Activated CD8-positive, alpha-beta T cell treated with anti-CD3 and anti-CD28 coated beads for 36 hours (primary cell): ENCODE data around the gene STK17A. TPM values are rescaled to one million over a fixed set of nuclear protein-coding genes. Genes with fewer than 3 reads are reported as not detected.

Experiments
- ATAC-seq: fragments of 200-7000 bp; cut with Tn5 transposase; one replicate; pipeline ENCODE4 v1.10.0; 2021; ENCODE audit warnings: mild to moderate bottlenecking, moderate library complexity
- CTCF ChIA-PET: fragments of 350-600 bp; sonication (Branson Sonifier 250); formaldehyde crosslinking; loops from one replicate; lab custom pipeline; 2021; ENCODE audit warnings: antibody characterized with exemption; lab: Charles Lee
- POLR2A ChIA-PET: fragments of 350-600 bp; sonication (Branson Sonifier 250); formaldehyde crosslinking; loops from one replicate; lab custom pipeline; 2021; ENCODE audit warnings: antibody characterized with exemption; lab: Charles Lee
- DNase-seq: peaks from one replicate; pipeline ENCODE4 v3.0.0-alpha.2; 2020
- H3K27ac Mint-ChIP-seq: one replicate; pipeline ENCODE4 v1.8.0; 2021; ENCODE audit warnings: mild to moderate bottlenecking, mixed read lengths
- H3K27me3 Mint-ChIP-seq: one replicate; pipeline ENCODE4 v1.8.0; 2021; ENCODE audit warnings: mixed read lengths
- H3K36me3 Mint-ChIP-seq: one replicate; pipeline ENCODE4 v1.8.0; 2021; ENCODE audit warnings: low read depth, mixed read lengths
- H3K4me1 Mint-ChIP-seq: one replicate; pipeline ENCODE4 v1.8.0; 2021; ENCODE audit warnings: low read depth, mixed read lengths
- H3K4me3 Mint-ChIP-seq: one replicate; pipeline ENCODE4 v1.8.0; 2021; ENCODE audit warnings: mild to moderate bottlenecking, moderate library complexity, mixed read lengths
- H3K9me3 Mint-ChIP-seq: one replicate; pipeline ENCODE4 v1.8.0; 2021; ENCODE audit warnings: mixed read lengths
- CTCF ChIP-seq: fragments of 200-600 bp; IDR thresholded peaks from one replicate; pipeline ENCODE4 v1.8.0; 2022; ENCODE audit warnings: antibody characterized with exemption, mild to moderate bottlenecking
- intact Hi-C: fragments of 100-400 bp; cut with micrococcal nuclease; formaldehyde crosslinking; loops from one replicate; pipeline ENCODE4 v1.10.0; 2022
- total RNA-seq, 2 experiments: library from RNA; stranded (reverse); gene quantifications; one replicate each; pipeline ENCODE4 v1.2.3, GENCODE V29; 2021

The STK17A gene
- total RNA-seq, 2 experiments from 2014 or later = 42.4 to 46.1 TPM

GRCh38 chr7:43646603-43647338 lies 63.9 kb downstream of the STK17A start:
- Mint-ChIP-seq H3K27ac (peak overlapping the region; percentile 99), H3K27me3 (no peaks in the 10 kb centered on the region), H3K36me3 (peaks cover 61% of the 10 kb centered on the region), H3K4me3 (peak overlapping the region; percentile 57), H3K9me3 (no peaks in the 10 kb centered on the region), H3K4me1 (peaks cover 93% of the 10 kb centered on the region)
- no peak for TF ChIP-seq CTCF
- ChIA-PET CTCF (interaction anchor here (1.0 to 11.5 kb wide), 5 partner anchors 16 to 192 kb away, joined by 3 to 173 read pairs (median 11); partner anchors contain the start of gene STK17A), POLR2A (interaction anchor here (0.7 to 11.0 kb wide), 7 partner anchors 9 to 62 kb away, joined by 3 to 159 read pairs (median 4); partner anchors contain the start of gene STK17A)
- DNase-seq = no peak
- ATAC-seq = no peak
- intact Hi-C loops = loop anchor here (5.0 kb wide), 2 partner anchors 34 to 51 kb away; no protein-coding TSS in a partner anchor

- DNase-seq (no peak), ATAC-seq (no peak)
- peaks cover 62% of the 10 kb centered on the region for H3K36me3 Mint-ChIP-seq
- no peak for TF ChIP-seq CTCF
- ChIA-PET CTCF (interaction anchor here (1.0 to 11.5 kb wide), 7 partner anchors 14 to 74 kb away, joined by 3 to 173 read pairs (median 11); partner anchors contain the start of gene STK17A), POLR2A (interaction anchor here (0.6 to 11.0 kb wide), 9 partner anchors 8 to 185 kb away, joined by 3 to 159 read pairs (median 7); partner anchors contain the start of gene STK17A)
- H3K9me3 Mint-ChIP-seq = no peaks in the 10 kb centered on the region
- peaks cover 93% of the 10 kb centered on the region for H3K4me1 Mint-ChIP-seq
- peak overlapping the region; percentile 57 for H3K4me3 Mint-ChIP-seq
- intact Hi-C loops = loop anchor here (5.0 kb wide), 2 partner anchors 35 to 50 kb away; no protein-coding TSS in a partner anchor
- peak overlapping the region; percentile 99 for H3K27ac Mint-ChIP-seq
- no peaks in the 10 kb centered on the region for H3K27me3 Mint-ChIP-seq
Measured at GRCh38 chr7:43647339-43647672, 64.4 kb downstream of the STK17A start.

GRCh38 chr7:43647673-43648472 lies 65.0 kb downstream of the STK17A start:
- ATAC-seq (peak; percentile 58), DNase-seq (peak; percentile 74)
- H3K9me3 Mint-ChIP-seq = no peaks in the 10 kb centered on the region
- peaks cover 93% of the 10 kb centered on the region for H3K4me1 Mint-ChIP-seq
- ChIA-PET POLR2A (interaction anchor here (0.6 to 11.0 kb wide), 20 partner anchors 8 to 185 kb away, joined by 3 to 159 read pairs (median 6); partner anchors contain the start of gene STK17A), CTCF (interaction anchor here (0.9 to 11.5 kb wide), 15 partner anchors 8 to 197 kb away, joined by 3 to 173 read pairs (median 4); partner anchors contain the start of genes COA1 and STK17A)
- peaks cover 59% of the 10 kb centered on the region for H3K36me3 Mint-ChIP-seq
- H3K27me3 Mint-ChIP-seq = no peaks in the 10 kb centered on the region
- peak overlapping the region; percentile 99 for H3K27ac Mint-ChIP-seq
- no peak for TF ChIP-seq CTCF
- H3K4me3 Mint-ChIP-seq = peak overlapping the region; percentile 57
- intact Hi-C loops = loop anchor here (1.0 to 5.0 kb wide), 4 partner anchors 25 to 57 kb away; no protein-coding TSS in a partner anchor

GRCh38 chr7:43648473-43649406 lies 65.8 kb downstream of the STK17A start:
- ChIA-PET POLR2A (interaction anchor here (0.7 to 11.0 kb wide), 22 partner anchors 9 to 81 kb away, joined by 3 to 159 read pairs (median 6); partner anchors contain the start of genes COA1 and STK17A), CTCF (interaction anchor here (0.9 to 11.5 kb wide), 16 partner anchors 9 to 196 kb away, joined by 3 to 173 read pairs (median 4); partner anchors contain the start of genes COA1 and STK17A)
- DNase-seq = peak; percentile 84
- Mint-ChIP-seq H3K27ac (peak overlapping the region; percentile 99), H3K4me3 (peak overlapping the region; percentile 57), H3K9me3 (no peaks in the 10 kb centered on the region), H3K36me3 (peaks cover 52% of the 10 kb centered on the region), H3K27me3 (no peaks in the 10 kb centered on the region), H3K4me1 (peaks cover 93% of the 10 kb centered on the region)
- ATAC-seq = peak; percentile 20
- no peak for TF ChIP-seq CTCF
- intact Hi-C loops = loop anchor here (1.0 to 5.0 kb wide), 4 partner anchors 25 to 58 kb away; no protein-coding TSS in a partner anchor
